Measurements from ENCODE around the gene HTR2A.

- TF ChIP-seq POLR2A (IDR thresholded peaks at IDR 0.05) = no peak
- no peak for TF ChIP-seq CTCF (IDR thresholded peaks at IDR 0.05)
These were observed 97.7 kb downstream of the HTR2A start for GRCh38 chr13:46799139-46799538.
